ENCODE data around the gene CHD9NB.

GRCh38 chr16:53093162-53093744 is 40.6 kb upstream of the CHD9NB start:
- no peak for TF ChIP-seq POLR2A (IDR thresholded peaks at IDR 0.05)
- no peak for TF ChIP-seq CTCF (IDR thresholded peaks at IDR 0.05)
